Bronchial epithelial cell (primary cell): Measurements from ENCODE around the gene PDGFRB. TPM values are rescaled to one million over a fixed set of nuclear protein-coding genes. Genes with fewer than 3 reads are reported as not detected.

Experiments used
- DNase-seq: peaks from one replicate; pipeline ENCODE4 v3.0.0-alpha.2; 2010; ENCODE audit warnings: low read depth
- FAIRE-seq: peaks from 2 replicates; lab custom pipeline; 2011; peaks lifted over from hg19 to GRCh38; lab: Jason Lieb, UNC
- H3K27me3 ChIP-seq: 2 replicates; pipeline ENCODE4 v1.5.1; 2011; ENCODE audit warnings: low read length; ENCODE audit not compliant: control insufficient read depth, insufficient read depth
- H3K36me3 ChIP-seq: 2 replicates; pipeline ENCODE4 v1.5.1; 2011; ENCODE audit warnings: low read length; ENCODE audit not compliant: control insufficient read depth, insufficient read depth
- H3K4me3 ChIP-seq: 2 replicates; pipeline ENCODE4 v1.5.1; 2011; ENCODE audit warnings: mild to moderate bottlenecking, low read depth, low read length, control low read depth
- total RNA-seq: library from RNA; depleted of rRNA; stranded (reverse); fragments of >200 nt; gene quantifications from 2 replicates; pipeline ENCODE4 v1.2.1, GENCODE V29; 2014
- TF ChIP-seq, protein P1 (sequence below): IDR thresholded peaks from 2 replicates; pipeline ENCODE4 v1.5.1; 2011; ENCODE audit warnings: mild to moderate bottlenecking, moderate library complexity, low read length, control low read depth, inconsistent platforms; ENCODE audit not compliant: insufficient read depth, severe bottlenecking

Gene PDGFRB
- total RNA-seq, 1 donor from 2014 or later = 1.6 TPM

DNA sequence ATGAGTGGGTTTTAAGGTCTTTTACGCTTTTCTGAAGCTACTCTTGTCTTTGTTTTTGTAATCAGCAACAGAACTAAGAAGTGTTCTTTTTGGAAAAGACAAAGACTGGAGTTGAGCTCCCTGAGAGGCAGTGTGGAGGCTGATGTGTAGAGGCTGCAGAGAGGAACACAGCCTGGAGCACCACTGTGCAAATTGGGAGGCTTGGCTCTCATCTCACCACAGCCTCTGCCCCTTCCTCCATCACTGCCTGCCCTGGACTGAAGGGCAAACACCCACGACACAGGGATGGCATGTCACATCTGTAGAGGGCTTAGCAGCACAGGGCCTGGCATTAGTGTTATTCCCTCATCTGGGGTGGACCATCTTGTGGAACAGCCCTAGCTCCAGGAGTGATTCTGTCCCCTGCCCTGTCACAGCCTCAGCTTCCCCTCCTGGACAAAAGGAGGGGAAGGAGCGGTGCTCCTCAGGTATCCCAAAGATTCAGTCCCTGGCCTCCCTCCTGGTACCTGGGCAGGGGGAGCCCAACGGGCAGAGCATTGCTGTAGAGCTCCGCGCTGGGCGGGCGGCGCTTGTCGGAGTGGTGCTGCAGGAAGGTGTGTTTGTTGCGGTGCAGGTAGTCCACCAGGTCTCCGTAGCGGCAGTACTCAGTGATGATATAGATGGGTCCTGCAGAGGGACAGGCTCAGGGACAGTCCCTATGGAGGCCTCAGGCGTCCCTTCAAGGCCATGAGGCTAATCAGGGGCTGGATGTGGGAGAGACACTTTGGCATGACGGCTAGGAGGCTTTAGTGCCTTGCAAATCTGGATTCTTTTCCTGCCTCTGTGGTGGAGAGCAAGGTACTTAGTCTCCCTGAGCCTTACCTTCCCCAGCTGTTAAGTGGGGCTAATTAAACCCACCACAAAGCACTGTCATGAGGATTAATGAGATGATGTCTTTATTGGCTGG is 32.8 kb downstream of the PDGFRB start:
- TF ChIP-seq, protein P1, sequence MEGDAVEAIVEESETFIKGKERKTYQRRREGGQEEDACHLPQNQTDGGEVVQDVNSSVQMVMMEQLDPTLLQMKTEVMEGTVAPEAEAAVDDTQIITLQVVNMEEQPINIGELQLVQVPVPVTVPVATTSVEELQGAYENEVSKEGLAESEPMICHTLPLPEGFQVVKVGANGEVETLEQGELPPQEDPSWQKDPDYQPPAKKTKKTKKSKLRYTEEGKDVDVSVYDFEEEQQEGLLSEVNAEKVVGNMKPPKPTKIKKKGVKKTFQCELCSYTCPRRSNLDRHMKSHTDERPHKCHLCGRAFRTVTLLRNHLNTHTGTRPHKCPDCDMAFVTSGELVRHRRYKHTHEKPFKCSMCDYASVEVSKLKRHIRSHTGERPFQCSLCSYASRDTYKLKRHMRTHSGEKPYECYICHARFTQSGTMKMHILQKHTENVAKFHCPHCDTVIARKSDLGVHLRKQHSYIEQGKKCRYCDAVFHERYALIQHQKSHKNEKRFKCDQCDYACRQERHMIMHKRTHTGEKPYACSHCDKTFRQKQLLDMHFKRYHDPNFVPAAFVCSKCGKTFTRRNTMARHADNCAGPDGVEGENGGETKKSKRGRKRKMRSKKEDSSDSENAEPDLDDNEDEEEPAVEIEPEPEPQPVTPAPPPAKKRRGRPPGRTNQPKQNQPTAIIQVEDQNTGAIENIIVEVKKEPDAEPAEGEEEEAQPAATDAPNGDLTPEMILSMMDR = no peak
- H3K36me3 ChIP-seq = no peaks in the 10 kb centered on the region
- no peaks in the 10 kb centered on the region for H3K27me3 ChIP-seq
- DNase-seq (no peak), FAIRE-seq (no peak)
- no peak overlapping the region for H3K4me3 ChIP-seq

DNA sequence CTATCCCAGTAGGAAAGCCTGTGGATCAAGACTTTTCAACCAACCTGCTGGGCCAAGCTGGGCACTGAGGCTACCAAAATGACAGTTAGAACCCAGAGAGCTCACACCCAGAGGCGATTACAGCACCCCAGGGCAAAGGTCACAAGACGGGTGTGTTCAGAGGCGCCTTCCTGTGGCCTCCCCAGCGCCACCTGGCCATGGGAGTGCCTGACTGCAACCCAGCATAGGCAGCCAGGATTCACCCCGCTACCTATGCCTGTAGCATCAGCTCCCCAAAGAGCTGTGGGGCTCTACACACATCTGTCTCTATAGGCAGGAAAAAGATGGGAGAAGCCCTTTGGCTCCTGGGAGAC is 33.5 kb downstream of the PDGFRB start:
- no peaks in the 10 kb centered on the region for H3K36me3 ChIP-seq
- DNase-seq (peak; percentile 27), FAIRE-seq (no peak)
- H3K4me3 ChIP-seq = no peak overlapping the region
- TF ChIP-seq, protein P1 = peak; percentile 64
- H3K27me3 ChIP-seq = no peaks in the 10 kb centered on the region

DNA sequence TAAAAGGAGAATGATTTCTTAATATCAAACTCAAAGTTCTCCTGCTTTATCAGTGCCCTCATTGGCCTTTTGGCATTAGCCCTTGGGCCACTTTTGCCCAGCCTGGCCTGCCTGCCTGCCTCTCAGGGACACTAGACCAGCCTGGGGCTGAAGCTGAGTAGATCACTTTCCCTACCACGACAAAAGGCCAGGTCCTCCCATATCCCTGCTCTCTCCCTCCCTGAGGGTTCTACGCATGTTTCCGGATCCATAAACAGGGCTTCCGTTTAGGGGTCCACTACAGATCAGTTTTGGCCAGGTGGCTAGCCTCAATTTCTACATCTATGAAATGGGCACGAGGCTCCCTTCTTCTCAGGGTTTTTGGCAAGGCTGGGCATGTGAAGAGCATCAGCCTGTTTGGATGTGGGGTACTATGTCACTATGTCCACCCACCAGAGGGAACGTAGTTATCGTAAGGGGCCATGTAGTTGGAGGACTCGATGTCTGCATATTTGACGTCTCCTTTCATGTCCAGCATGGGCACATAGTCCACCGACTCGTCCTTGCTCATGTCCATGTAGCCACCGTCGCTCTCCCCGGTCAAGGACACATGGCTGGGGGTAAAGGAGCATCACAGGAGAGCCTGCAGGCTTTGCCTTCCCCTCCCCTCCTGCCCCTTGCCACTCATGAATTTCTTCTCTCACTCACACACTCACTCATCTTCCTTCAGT is 34.0 kb downstream of the PDGFRB start:
- FAIRE-seq = no peak
- Histone ChIP-seq H3K36me3 (no peaks in the 10 kb centered on the region), H3K4me3 (no peak overlapping the region), H3K27me3 (no peaks in the 10 kb centered on the region)
- no peak for DNase-seq
- TF ChIP-seq, protein P1 = no peak

DNA sequence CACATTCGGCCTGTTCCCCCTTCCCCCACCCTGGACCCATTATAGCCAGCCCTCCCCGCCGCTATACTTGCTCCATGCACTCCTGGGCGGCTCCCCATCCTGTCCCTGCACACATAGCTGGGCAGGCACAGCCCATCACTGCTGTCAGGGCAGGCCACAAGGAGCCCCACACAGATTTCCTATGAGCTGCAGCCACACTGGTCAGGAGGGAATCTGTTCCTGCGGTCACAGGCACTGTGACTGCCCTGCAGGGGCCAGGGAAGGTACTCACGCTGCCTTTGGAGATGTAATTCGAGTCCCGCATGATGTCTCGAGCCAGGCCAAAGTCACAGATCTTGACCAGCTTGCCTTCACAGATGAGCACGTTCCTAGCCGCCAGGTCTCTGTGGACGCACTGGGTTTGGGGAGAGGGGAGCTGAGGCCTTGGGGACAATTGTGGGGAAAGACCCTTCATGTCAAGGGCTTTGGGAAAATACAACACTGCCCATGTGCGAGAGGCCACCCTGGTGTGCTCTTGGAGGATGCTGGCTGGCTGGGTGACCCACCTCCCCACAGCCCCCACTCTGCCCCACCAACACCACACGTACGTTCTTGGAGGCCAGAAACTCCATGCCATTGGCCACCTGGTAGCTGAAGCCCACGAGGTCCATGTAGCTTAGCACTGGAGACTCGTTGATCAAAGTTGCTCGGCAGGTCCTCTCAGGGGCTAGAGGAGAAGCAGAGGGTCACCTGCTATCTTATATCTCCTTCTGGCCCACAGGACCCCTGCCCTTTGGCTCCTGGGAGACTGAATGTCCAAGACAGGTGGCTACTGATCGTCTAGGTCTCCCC is 34.8 kb downstream of the PDGFRB start:
- no peak for FAIRE-seq
- Histone ChIP-seq H3K27me3 (no peaks in the 10 kb centered on the region), H3K4me3 (no peak overlapping the region), H3K36me3 (no peaks in the 10 kb centered on the region)
- DNase-seq = no peak
- TF ChIP-seq, protein P1 = no peak

DNA sequence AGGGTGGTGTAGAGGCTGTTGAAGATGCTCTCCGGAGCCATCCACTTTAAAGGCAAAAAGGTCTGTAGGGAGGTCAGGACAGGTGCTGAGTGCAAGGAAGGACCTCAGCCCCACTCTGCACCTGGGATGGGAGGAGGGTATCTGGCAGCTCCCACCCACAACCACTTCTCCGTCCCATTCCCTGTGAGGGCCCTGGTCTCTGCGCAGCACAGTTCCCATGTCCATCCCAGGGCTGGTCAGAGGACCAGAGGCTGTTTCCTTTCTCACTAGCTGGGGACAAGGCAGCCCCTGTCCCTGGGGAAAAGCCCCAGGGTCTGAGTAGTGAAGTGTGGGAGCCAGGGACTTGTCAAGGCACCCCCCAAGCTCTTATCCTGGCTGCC is 35.6 kb downstream of the PDGFRB start:
- Histone ChIP-seq H3K27me3 (no peaks in the 10 kb centered on the region), H3K4me3 (no peak overlapping the region), H3K36me3 (no peaks in the 10 kb centered on the region)
- TF ChIP-seq, protein P1 = no peak
- no peak for DNase-seq
- FAIRE-seq = no peak
